GM21447 (cell line): Measurements from ENCODE around the gene CTNNBL1.

ENCODE experiments used
- ATAC-seq: cut with Tn5 transposase; IDR thresholded peaks from one replicate; pipeline ENCODE4 v1.9.1; 2021; ENCODE audit not compliant: unreplicated experiment

Gene CTNNBL1

DNA sequence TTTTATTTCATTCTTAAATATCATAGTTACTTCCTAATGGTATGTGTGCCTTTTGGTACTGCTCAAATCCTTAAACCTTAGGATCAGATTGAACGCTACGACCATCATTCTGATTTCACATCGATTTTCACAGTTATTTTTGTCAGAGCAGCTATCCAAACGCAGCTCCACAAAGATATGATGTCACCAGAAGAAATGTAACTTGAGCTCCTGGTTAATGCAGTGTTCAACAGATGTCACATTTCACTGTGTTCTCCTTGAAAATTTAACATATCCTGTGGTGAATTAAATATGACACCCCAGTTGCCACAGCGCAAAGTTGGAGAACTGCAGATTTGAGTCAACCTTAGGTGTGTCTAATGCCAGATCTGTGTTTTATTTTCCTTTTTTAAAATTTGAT, 81.4 kb downstream of the CTNNBL1 start:
- ATAC-seq, result no peak

DNA sequence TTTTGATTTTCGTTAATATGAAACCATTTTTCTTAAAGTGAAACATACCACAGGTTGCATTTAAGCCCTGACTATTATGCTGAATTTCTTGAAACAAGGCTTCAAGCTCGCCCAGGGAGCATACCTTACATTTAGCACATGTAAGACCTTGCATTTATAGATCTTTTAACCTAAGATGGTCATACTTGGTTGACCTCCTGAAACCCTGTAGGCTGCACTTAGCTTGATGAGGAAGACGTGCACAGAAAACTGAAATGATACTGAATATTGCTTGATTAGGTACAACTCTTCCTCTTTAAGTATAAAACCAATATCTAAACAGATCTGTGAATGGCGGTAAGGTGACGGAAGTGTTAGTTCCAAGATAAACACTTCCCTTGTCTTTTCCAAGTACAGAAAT, 82.2 kb downstream of the CTNNBL1 start:
- ATAC-seq, result no peak

DNA sequence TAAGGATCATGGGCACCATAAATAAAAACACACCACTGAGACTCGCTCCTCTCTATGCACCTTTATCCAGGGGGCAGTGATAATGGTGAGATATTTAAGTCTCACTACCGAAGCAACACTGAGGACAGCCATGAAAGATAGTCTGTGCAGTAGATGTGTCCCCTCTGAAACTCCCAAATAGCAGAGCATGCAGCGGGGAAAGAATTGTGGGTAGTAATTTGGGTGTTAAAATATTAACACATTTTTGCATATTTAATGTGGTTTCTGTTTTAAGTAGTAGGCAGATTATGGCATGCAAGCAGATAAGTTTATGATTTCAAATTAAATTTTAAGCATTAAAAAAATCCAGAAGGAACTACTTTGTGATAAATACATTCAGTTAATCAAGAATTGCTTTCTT, 82.7 kb downstream of the CTNNBL1 start:
- no peak for ATAC-seq

GRCh38 chr20:37777012-37777950, 83.5 kb downstream of the CTNNBL1 start:
- no peak for ATAC-seq

DNA sequence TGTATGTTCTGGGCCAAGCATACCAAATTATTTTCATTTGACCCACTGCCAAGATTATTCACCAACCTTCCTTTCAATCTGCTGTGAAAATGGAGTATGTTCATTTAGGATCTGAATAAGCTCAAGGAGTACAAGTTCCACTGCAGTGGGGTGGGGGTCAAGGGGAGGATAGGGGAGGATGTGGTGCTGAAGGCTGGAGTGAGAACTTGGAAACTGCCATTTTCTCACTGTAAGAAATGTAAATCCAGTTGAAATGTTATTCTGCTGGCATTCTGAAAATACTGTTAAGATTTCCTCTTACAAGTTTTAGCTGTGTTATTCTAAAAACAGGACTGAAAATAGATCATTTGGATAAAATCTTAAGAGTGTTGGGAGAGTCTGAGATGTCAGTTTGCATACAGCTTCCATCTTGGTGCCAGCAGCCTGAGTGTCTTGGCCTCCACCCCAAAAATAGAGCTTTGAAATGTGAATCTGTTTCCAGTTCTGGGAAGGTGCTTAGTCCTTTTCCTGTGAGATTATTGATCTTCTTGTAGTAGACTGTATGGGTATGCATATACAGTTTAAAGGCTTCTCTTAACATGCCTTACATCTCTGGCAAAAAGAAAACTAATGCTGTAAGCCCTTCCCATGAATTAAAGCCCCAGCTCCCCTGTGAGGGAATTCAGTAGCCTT, 84.3 kb downstream of the CTNNBL1 start:
- no peak for ATAC-seq

GRCh38 chr20:37781626-37782025, 87.8 kb downstream of the CTNNBL1 start:
- ATAC-seq, result no peak

DNA sequence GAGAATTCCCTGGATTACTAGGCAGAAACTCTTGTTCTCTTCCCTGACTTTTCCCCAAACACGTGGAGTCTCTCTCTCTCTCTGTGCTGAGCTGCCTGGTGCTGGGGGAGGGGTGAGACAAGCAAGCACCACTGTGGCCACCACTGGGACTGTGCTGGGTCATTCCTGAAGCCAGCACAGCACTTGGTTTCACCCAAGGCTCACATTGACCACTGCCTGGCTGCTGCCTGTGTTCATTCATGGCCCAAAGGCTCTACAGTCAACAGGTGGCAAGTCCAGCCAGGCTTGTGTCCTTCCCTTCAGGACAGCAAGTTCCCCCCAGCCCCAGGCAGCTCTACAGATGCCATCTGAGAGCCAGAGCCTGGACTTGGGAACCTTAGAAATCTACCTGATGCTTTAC, 92.2 kb downstream of the CTNNBL1 start:
- ATAC-seq, result no peak

DNA sequence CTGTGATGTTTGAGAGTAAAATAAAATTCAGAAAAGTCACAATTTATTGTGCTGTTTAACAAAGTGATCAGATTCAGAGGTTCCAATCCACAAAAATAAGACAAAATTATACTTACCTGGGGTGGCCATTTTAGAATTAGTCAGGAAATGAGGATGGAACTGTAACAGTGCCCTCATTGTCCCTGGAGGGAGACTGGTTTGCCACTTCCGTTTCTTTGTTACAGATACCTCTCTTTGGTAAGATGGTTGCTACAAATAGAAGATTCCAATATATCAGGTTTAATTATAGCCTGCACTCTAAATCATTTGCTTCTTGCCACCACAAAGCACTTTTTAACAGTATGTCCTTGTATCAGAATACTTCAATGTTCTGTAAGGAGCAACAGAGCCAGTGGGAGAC, 95.6 kb downstream of the CTNNBL1 start:
- ATAC-seq, result no peak

DNA sequence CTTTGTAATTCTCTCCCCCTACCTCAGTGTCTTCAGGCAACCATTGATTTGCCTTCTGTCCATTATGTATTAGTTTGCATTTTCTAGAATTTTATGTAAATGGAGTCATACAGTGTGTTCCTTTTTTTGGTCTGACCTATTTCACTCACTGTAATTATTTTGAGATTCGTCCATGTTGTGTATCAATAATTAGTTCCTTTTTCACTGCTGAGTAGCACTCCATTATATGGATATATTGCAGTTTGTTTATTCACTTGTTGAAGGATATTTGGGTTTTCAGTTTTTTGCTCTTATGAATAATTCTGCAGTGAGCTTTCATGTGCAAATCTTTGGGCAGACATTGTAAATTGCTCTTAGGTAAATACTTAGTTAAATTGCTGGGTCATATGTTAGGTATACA, 97.1 kb downstream of the CTNNBL1 start:
- no peak for ATAC-seq

DNA sequence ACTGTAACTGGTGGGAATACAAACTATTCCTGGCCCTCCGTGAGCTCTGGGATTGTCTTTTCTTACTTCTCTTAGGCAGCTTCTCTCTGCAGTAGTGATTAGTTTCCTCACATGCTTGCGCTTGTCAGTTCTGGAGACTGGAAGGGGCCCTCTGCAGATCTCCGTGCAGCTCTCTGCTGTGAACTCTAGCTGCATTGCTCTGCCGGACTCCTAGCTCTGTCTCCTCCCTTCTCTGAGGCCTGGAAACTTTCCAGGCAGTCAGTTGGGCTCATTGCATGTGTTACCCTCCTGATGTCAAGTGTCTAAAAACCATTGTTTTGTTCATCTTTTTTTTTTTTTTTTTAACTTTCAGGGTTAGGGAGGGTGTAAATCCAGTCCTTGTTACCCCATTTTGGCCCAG, 102.3 kb downstream of the CTNNBL1 start:
- no peak for ATAC-seq

DNA sequence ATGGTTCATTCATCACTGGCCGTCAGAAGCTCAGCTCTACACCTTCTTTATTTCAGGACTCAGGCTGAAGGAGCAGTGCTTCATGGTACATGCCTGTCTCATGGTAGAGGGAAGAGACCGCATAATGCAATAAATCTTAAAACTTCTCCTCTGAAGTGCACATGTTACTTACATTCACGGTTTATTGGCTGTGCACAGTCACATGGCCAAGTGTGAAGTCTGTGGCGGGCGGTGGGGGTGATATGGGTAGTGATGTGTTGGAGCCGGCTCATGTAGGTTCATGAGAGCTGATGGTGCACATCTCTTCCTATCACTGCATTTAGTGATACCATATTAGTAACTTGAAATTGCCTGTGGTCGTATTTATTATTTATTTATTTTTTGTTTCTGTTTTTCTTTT, 102.9 kb downstream of the CTNNBL1 start:
- ATAC-seq, result no peak

DNA sequence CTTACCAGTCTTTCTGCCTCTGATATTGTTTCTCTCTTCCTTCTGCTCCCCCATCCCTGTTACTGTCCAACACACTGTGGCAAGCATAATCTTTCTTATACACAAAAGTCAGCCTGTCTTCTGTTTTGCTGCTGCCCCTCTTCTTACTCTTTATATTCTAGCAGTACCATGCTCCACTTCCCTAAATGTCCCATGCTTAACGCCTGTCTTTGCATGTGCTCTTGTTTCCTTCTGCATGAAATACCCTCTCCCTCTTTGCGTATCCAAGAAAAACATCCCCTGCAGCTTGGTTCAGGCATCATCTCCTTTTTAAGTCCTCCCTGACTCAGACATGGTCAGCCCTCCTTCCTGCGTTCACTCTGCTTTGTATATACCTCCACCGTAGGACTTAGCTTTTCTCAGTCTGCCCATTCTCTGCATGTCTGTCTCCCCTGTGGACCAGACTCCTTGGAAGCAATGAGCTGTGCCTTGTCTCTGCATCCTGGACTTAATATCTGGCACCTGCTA, 103.9 kb downstream of the CTNNBL1 start:
- ATAC-seq, result no peak

DNA sequence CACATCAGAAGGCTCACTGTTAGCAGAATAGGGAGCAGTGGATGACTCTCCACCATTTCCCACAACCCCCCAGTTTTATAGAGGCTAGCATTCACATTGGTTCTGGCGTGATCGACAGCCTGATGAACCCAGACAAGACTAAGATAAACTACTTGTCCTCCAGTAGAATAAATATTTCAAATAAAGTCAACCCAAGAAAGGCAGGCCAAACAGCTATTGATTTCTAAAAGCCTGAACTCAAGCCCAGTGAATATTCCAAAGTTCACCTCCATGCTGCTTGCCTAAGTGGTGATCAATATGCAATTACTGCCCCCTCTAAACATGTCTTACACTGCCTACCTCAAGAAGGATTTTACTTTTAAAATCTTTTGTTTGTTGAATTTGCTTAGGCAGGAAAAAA, 104.5 kb downstream of the CTNNBL1 start:
- no peak for ATAC-seq

- no peak for ATAC-seq
Measured at GRCh38 chr20:37800618-37801017, 106.8 kb downstream of the CTNNBL1 start.

DNA sequence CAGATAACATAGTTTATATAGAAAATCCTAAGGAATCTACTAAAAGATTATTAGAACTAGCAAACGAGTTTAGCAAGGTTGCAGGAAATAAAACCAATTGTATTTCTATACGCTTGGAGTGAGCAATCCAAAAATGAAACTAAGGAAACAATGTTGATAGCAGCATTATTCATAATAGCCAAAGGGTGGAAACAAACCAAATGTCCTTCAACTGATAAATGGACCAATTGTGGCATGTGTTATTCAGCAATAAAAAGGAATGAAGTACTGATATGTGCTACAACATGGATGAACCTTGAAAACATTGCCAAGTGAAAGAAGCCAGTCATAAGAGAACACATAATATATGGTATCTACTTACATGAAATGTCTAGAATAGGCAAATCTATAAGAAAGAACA, 108.1 kb downstream of the CTNNBL1 start:
- ATAC-seq, result no peak

GRCh38 chr20:37803438-37804307, 109.8 kb downstream of the CTNNBL1 start:
- peak; percentile 60 for ATAC-seq

- ATAC-seq, result peak; percentile 83
Measured at GRCh38 chr20:37804584-37805566, 111.0 kb downstream of the CTNNBL1 start.

DNA sequence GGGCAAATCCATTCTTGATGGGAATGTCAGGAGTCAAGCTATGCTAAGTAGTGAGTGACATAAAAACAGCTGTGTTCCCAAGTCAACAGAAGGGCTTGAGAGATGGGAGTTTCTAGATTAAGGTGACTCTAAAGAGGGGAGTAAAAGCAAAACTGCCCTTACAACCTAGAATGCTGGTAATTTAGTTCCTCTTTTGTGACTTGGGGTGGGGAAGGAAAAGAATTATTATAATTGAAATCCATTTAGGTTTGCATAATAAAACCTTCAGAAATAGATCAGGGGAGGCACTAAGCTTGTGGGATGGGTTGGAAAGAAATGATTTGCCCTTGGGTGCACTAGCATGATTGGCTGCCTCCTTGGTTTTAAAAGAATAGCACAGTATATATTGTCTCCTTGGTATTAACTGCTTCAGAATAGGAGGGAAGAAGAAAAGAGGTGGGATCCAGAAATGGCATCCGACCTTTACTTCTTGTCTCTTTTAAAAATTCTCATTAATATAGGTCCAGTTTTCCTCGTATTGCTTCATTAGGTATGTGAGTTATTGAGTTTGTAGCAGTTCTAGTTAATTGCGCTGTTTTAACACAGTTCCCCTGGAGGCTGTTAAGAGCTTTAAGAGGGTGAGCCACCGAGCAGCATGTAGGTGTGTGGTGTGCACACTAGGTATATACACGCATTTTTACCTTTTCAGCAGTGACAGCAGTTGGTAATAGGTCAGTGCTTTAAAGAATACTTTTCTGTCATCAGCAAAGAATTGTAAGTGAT, 113.8 kb downstream of the CTNNBL1 start:
- no peak for ATAC-seq
